ENCODE results near the gene LMAN2. TPM values are rescaled to one million over a fixed set of nuclear protein-coding genes. Genes with fewer than 3 reads are reported as not detected.
"Not testable (repeated sequence)": the region's sequence is repeated elsewhere in the genome, so short reads cannot be mapped to it uniquely, and the experiment has no call there.

LMAN2 gene
- polyA plus RNA-seq, 12 donors, result 55.9 to 123 (median 66.8) TPM; not detected in 1

DNA sequence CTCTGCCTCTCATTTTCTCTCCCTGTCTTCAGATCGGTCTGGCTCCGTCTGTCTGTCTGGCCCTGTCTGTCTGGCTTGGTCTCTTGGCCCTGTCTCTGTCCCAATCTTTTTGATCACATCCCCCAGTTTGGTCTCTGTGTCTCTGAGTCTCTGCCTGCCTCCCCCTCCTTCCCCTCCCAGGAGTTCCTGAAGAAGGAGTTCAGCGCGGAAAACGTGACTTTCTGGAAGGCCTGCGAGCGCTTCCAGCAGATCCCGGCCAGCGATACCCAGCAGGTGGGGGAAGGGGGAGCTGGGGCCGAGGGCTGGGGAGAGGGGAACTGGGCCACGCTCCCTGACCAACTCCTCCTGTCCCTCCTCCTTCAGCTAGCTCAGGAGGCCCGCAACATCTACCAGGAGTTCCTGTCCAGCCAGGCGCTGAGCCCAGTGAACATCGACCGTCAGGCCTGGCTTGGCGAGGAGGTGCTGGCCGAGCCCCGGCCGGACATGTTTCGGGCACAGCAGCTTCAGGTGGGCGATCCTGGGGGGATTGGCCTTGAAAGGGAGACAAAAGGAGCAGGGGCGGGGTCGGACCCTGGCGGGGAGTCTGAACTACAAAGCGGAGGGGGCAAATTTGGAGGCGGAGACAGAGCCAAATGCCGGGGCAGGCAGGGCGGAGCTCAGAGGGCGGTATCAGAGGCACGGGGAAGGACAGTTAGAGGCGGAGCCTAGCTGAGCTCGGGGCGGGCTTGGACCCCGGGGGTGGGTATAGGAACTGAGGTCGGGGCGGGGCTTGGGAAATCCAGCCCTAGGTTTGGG lies 15.3 kb upstream of the LMAN2 start:
- peak; percentile 91 for DNase-seq

DNA sequence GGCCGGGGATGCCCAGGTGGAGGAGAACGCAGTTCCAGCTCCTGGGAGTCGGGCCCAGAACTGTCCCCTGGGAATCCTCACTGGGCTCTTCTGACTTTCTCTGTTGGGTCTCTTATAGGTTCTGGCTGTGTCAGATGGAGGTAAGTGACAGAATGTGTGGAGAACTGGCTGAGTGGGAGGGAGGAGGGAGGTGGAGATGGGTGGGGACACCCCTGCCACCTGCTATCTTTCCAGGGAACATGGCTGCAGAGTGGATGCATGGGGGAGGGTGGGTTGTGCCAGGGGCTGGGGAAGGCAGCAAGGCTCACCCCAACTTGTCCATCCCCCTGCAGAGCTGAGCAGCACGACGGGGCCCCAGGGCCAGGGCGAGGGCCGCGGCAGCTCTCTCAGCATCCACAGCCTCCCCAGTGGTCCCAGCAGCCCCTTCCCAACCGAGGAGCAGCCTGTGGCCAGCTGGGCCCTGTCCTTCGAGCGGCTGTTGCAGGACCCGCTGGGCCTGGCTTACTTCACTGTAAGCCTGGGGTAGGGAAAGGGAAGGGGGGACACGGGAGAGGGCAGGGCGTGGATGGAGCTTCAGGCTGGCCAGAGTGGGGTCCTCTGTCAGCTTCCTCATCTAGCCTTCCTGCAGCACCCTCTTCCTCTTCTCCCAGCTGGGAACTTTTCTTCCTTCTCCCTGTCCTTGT lies 14.5 kb upstream of the LMAN2 start:
- no peak for DNase-seq

DNA sequence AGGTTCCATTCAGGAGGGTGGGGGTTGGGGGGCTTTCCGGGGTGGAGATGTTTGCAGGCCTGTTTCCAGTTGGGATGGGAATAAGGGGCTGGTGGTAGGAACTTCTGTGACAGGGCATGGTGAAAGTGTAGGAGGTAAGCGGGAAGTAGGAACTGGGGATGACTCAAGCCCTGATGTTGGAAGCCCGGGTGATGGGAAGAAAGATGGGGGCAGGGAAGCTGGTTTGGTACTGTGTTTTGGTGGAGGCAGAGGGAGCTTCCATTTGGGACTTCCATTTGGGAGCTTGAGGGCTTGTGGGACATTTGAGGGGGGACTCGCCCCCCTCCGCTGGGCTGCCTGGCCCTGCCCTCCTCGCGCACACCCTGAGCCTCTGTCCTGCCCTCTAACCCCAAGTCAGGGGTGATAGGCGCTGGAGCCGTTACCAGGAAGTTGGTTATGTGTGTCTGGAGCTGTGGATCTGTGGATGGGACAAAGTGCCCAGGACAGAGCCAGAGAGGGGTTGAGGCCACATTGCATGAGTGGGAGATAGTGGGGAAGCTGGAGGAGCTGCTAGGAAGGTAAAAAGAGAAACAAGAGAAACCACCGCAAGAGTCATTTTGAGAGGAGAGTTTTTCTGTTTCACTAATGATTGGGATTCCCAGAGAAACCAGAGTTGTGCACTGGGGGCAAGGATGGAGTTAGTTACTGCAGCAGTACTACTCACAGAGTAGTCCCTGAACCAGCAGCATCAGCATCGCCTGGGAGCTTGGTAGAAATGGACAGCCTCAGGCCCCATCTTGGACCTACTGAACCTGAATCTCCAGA lies 12.9 kb upstream of the LMAN2 start:
- DNase-seq, result no peak

- DNase-seq, result no peak
Measured at GRCh38 chr5:177363565-177363964, 12.1 kb upstream of the LMAN2 start.

DNA sequence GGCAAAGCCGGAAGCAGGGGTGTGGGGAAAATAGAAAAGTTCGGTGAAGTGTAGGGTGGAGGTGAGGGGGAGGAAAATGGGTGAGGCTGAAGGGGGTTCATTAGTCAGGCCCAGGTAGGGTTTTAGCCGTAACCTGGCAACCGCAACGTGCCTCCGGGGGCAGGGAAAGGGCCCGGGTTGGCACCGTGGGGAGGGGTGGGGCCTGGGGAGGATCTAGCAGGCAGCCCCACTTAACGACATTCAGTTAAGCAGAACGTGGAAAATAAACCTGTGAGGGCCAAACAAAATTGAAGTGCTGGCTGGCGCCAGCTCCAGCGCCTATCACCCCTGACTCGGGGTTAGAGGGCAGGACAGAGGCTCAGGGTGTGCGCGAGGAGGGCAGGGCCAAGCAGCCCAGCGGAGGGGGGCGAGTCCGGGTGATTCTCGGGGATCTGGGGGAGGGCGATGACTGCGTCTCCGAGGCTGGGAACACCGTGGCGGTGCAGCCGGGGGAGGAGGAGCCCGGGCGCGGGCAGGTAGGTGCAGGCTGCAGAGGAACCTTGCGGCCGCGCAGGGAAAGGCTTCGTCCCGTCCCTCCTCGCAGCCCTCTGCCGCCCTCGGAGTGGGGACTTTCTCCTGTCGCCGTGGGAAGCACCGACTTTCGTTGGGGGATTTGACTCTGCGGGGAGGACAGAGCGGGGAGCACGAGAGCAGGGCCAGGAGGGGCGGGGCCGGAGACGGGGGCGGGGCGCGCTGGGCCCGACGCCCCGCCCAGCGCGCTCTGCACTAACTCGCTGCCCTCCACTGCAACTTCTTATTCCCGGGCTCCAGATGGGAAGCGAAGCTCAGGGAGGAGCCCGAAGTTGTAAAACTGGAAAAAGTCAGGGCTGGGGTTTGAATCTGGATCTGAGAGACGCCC lies 11.4 kb upstream of the LMAN2 start:
- DNase-seq, result no peak

DNA sequence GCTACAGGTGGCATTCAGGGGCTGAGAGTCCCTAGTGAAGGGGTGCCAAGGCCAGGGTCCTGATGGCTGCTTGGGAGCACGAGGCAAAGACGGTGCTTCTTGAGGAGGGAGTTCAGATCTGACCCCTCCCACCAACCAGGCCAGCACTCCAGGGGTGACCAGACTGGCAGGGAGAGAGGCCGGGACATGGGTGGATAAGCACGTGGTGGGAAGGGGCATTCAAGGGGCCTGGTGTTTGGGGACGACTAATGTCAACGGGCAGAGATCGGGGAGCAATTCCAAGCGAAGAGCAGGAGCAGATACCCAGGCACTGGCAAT lies 10.8 kb upstream of the LMAN2 start:
- no peak for DNase-seq

GRCh38 chr5:177361418-177362291 lies 10.2 kb upstream of the LMAN2 start:
- DNase-seq, result no peak

DNA sequence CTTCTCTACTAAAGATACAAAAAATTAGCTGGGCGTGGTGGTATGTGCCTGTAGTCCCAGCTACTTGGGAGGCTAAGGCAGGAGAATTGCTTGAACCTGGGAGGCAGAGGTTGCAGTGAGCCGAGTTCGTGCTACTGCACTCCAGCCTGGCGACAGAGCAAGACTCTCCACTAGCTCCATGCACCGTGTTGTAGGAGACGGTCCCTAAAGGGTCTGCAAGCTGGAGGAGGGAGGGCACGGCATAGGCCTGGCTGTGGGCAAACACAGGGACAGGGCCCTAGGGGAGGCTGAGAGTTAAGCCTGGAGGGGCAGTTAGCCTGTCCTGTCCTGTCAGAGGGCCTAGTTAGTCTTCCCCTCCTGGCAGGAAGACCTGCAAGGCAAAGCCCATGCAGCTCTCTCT lies 9.3 kb upstream of the LMAN2 start:
- DNase-seq, result not testable (repeated sequence)

- DNase-seq, result no peak
Measured at GRCh38 chr5:177359860-177360259, 8.4 kb upstream of the LMAN2 start.

DNA sequence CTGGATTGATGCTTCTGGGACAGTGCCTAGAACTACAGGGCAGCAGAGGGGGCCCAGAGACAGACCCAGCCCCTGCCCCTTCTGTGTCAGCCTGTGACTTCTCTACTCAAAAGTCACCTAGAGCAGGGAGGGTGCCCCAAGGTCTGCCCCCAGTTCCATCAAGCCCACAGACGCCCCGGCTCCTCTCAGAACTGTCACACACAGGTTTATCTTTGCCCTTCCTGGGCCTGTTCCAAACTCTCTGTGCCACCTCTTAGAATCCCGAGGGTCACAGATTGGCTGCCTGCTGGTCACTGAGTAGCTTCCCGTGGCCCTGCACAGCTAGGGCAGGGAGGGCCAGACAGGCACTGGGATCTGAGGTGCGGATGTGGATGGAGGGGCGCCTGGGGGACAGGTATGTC lies 8.0 kb upstream of the LMAN2 start:
- DNase-seq, result no peak

GRCh38 chr5:177358370-177358819 lies 6.9 kb upstream of the LMAN2 start:
- DNase-seq, result no peak

DNA sequence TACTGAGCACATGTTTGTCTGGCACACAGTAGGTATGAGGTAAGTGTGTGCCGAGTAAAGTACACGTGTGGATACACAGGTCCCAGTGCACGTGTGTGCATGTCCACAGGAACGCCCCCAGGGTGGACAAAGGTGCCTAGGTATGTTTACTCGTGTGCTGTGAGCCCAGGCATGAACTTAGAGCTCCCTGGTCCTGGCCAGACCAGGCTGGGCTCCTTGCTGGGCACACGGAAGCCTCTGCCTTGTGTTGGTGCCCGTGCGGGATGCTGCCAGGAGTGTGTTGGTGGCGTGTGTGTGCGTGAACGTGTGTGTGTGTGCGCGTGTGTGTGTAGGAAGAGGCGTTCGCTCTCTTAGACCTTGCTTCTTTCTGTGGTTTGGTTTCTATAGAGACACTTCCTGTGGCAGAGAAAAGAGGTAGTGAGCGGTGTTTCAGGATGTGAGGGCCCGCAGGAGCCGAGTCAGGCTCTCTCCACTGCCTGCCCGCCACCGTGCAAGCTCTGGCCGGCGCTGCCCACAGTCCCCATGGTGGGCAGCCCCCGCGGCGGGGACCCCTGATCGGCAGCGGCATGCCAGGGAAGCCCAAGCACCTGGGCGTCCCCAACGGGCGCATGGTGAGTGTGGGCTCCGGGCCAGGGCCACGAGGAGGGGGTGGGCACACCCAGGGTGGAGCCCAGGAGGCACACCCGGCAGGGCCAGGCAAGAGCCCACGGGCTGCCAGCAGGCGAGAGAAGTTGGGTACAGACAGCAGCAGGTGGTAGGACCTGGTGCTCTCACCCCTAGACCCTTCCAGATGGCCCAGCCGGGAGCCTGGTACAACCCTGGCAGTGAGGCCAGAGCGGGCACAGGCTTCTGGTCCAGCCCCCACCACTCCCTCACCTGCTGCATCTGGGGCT lies 6.2 kb upstream of the LMAN2 start, which contains the start of gene RGS14:
TSS of gene RGS14 (plus strand) at position 466 of the 893 bp plus-strand sequence. CDS start at position 567, 101 bp downstream.
- no peak for DNase-seq

- DNase-seq, result no peak
Measured at GRCh38 chr5:177357146-177357458, 5.6 kb upstream of the LMAN2 start.

GRCh38 chr5:177356746-177357145 lies 5.3 kb upstream of the LMAN2 start:
- no peak for DNase-seq

- DNase-seq, result no peak
Measured at GRCh38 chr5:177355868-177356168, 4.3 kb upstream of the LMAN2 start.

DNA sequence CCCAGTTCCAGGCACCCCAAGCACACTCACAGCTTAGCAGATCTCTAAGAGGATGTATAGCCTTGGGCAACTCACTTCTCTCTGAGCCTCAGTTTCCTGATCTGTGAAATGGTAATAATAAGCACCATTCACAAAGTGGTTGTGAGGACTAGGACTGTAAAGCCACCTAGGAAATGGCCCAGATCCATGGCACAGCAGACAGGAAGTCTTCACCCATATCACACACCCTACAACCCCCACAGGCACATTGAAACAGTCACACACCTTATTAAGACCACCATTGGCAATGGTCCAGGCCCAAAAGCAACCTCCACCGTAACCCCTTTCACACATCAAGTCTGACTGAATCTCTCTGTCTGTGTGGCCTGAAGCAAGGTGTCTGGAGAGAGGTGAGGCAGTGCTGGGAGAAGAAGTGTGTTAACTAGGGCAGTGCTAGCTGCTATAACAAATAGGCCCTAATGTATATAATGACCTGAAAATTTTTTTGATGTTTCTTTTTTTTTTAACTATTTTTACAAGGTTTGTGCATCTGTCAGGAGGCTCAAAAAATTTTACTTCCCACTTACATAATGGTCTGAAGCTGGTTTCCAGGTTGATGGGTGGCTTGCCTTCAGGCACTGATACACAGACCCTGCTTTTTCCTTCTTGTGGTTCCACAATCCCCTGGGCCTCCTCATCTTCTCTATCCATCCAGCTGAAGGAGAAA lies 3.8 kb upstream of the LMAN2 start:
- no peak for DNase-seq

DNA sequence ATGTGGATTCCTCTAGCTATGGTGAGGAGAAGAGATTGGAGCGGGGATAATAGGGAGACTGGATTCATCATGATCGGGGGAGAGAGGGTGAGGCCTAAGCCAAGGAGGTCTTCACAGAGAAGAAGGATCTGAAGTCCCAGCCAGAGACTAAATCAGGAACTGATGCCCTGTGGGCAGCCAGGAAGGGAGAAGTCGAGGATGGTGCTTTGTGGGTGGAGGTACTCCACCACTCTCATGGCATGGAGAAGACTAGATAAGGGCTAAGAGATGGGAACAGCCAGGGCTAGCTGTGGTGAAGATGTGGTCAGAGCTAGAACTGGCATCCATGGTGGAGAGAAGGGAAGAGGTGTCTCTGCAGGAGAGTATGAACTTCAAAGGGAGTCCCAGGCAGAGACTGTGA lies 3.2 kb upstream of the LMAN2 start:
- no peak for DNase-seq

GRCh38 chr5:177354256-177354655 lies 2.8 kb upstream of the LMAN2 start:
- DNase-seq, result no peak

- DNase-seq, result no peak
Measured at GRCh38 chr5:177353093-177353492, 1.6 kb upstream of the LMAN2 start.
